K562 (cell line): Measurements from ENCODE around the gene TGFB1I1.

ENCODE experiments used
- CTCF ChIP-seq, 3 experiments: IDR thresholded peaks in 2 of 3; conservative IDR thresholded peaks in 1 of 3; 2 replicates each; pipeline ENCODE4 v1.5.1; 2011 to 2012; ENCODE audit warnings: low read length in 3 of 3, mild to moderate bottlenecking in 3 of 3, control low read depth in 2 of 3, improper control_type of control experiment in 1 of 3, inconsistent platforms in 1 of 3, low read depth in 1 of 3, mixed read lengths in 1 of 3, moderate library complexity in 1 of 3; ENCODE audit not compliant: insufficient read depth in 2 of 3
- DPF2 ChIP-seq: fragments of 450-650 bp; IDR thresholded peaks from 2 replicates; pipeline ENCODE4 v1.6.1; 2016
- EZH2 ChIP-seq: IDR thresholded peaks from 2 replicates; pipeline ENCODE4 v1.6.1; 2012; ENCODE audit warnings: low read depth, mild to moderate bottlenecking, inconsistent platforms, low read length, borderline replicate concordance
- POLR2B ChIP-seq: fragments of 450-650 bp; IDR thresholded peaks from 2 replicates; pipeline ENCODE4 v1.6.1; 2018; ENCODE audit warnings: low read depth; ENCODE audit not compliant: partially characterized antibody
- REST ChIP-seq, 2 experiments: fragments of 450-650 bp; formaldehyde crosslinking in 1 of 2; IDR thresholded peaks; 2 replicates each; pipeline versions ENCODE4 v1.4.0 to v1.6.1; 2014 to 2020; ENCODE audit warnings: mild to moderate bottlenecking in 2 of 2, borderline replicate concordance in 1 of 2, low read depth in 1 of 2
- ZBTB7A ChIP-seq: IDR thresholded peaks from 2 replicates; pipeline ENCODE4 v1.6.1; 2011; ENCODE audit warnings: low read depth, mild to moderate bottlenecking, low read length, moderate library complexity, borderline replicate concordance; ENCODE audit not compliant: control insufficient read depth
- ZNF717 ChIP-seq: fragments of 250-450 bp; sonication (Bioruptor Pico); IDR thresholded peaks from 2 replicates; pipeline ENCODE4 v1.5.0; 2021

- TF ChIP-seq ZBTB7A (no peak), EZH2 (no peak), DPF2 (no peak), ZNF717 (CRISPR knock-in tag) (no peak), CTCF (IDR thresholded peaks at IDR 0.05 in 2 of 3, conservative IDR thresholded peaks at IDR 0.05 in 1 of 3; ENCODE audit: insufficient read depth in 2 of 3, low read depth in 1 of 3, low read length in 3 of 3) (no peak), POLR2B (no peak), REST (IDR thresholded peaks at IDR 0.05; ENCODE audit: borderline replicate concordance) (no peak), REST (CRISPR knock-in tag; IDR thresholded peaks at IDR 0.05; ENCODE audit: low read depth) (no peak)
Measured at GRCh38 chr16:31498493-31498892, 26.5 kb downstream of the TGFB1I1 start.
